Adrenal gland (tissue), 5 donors: Measurements from ENCODE around the gene KCTD19.

Source experiments
- CTCF ChIP-seq, 6 experiments: fragments of 450-650 bp in 4 of 6; fragments of 200-600 bp in 2 of 6; sonication (generic) in 1 of 6; IDR thresholded peaks; 1 replicate in 5 of 6; 2 replicates in 1 of 6; pipeline versions ENCODE4 v1.5.1 to v1.8.0; 2016 to 2021; ENCODE audit warnings: antibody characterized with exemption in 6 of 6, mild to moderate bottlenecking in 2 of 6, moderate library complexity in 1 of 6
- POLR2A ChIP-seq, 2 donors: fragments of 450-650 bp; IDR thresholded peaks; one replicate each; pipeline ENCODE4 v1.6.1; 2017; ENCODE audit warnings: antibody characterized with exemption in 2 of 2, mild to moderate bottlenecking in 2 of 2, moderate library complexity in 1 of 2
- donor health status: DM: no; HTN: no; CAD: no.

- TF ChIP-seq POLR2A (IDR thresholded peaks at IDR 0.05) (no peak), CTCF (IDR thresholded peaks at IDR 0.05) (no peak)
Observed at GRCh38 chr16:67310561-67310960, 16.0 kb downstream of the KCTD19 start.
